Measurements from ENCODE around the gene GSS.

DNA sequence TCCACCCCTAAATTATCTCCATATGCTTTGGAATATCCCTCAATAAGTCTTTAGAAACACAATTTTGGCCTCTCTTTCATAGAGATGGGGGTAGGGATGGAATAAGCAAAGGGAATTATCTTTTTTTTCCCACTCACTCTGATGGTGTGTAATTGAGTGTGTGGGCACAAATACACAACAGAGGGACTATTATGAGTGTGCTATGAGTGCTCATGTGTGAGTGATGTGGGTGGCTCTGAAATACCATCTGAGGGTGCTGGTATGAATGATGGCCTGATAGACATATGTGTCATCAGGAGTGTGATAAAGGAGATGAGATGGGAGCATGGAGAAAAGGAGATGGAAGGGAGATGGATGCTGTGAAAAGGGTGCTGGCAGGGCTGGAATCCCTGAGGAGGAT is 35.6 kb downstream of the GSS start:
- TF ChIP-seq POLR2A (IDR thresholded peaks at IDR 0.05), result no peak
- TF ChIP-seq, protein P1, sequence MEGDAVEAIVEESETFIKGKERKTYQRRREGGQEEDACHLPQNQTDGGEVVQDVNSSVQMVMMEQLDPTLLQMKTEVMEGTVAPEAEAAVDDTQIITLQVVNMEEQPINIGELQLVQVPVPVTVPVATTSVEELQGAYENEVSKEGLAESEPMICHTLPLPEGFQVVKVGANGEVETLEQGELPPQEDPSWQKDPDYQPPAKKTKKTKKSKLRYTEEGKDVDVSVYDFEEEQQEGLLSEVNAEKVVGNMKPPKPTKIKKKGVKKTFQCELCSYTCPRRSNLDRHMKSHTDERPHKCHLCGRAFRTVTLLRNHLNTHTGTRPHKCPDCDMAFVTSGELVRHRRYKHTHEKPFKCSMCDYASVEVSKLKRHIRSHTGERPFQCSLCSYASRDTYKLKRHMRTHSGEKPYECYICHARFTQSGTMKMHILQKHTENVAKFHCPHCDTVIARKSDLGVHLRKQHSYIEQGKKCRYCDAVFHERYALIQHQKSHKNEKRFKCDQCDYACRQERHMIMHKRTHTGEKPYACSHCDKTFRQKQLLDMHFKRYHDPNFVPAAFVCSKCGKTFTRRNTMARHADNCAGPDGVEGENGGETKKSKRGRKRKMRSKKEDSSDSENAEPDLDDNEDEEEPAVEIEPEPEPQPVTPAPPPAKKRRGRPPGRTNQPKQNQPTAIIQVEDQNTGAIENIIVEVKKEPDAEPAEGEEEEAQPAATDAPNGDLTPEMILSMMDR (IDR thresholded peaks at IDR 0.05), result no peak

Measured in esophagus squamous epithelium (tissue), 4 donors.